ENCODE measurements around the gene GLYATL1.

The GLYATL1 gene

GRCh38 chr11:58939277-58939676 is at the start of gene GLYATL1:
Gene GLYATL1 (plus strand): TSS chr11:58939488. CDS start chr11:58947088, 7,600 bp downstream.
- DNase-seq: no peak

- DNase-seq: no peak
Measured at GRCh38 chr11:58893899-58894298, 45.4 kb upstream of the GLYATL1 start.

GRCh38 chr11:58898106-58898505 is 41.2 kb upstream of the GLYATL1 start:
- no peak for DNase-seq

- DNase-seq: peak; percentile 86
Measured at GRCh38 chr11:58900479-58901420, 38.5 kb upstream of the GLYATL1 start.

GRCh38 chr11:58902881-58903280 is 36.4 kb upstream of the GLYATL1 start:
- no peak for DNase-seq

- peak; percentile 78 for DNase-seq
Measured at GRCh38 chr11:58905011-58905720, 34.1 kb upstream of the GLYATL1 start.

- peak; percentile 94 for DNase-seq
Measured at GRCh38 chr11:58905721-58906547, 33.4 kb upstream of the GLYATL1 start.

GRCh38 chr11:58907780-58908179 is 31.5 kb upstream of the GLYATL1 start:
- DNase-seq: no peak

- DNase-seq: no peak
Measured at GRCh38 chr11:58912124-58912523, 27.2 kb upstream of the GLYATL1 start.

GRCh38 chr11:58913685-58914084 is 25.6 kb upstream of the GLYATL1 start:
- DNase-seq: no peak

- no peak for DNase-seq
Measured at GRCh38 chr11:58914821-58915543, 24.3 kb upstream of the GLYATL1 start.

GRCh38 chr11:58916637-58917036 is 22.7 kb upstream of the GLYATL1 start:
- no peak for DNase-seq

- DNase-seq: no peak
Measured at GRCh38 chr11:58917159-58917783, 22.0 kb upstream of the GLYATL1 start.

- DNase-seq: no peak
Measured at GRCh38 chr11:58919561-58919960, 19.7 kb upstream of the GLYATL1 start.

- DNase-seq: peak; percentile 25
Measured at GRCh38 chr11:58919980-58920379, 19.3 kb upstream of the GLYATL1 start.

- DNase-seq: no peak
Measured at GRCh38 chr11:58921778-58922390, 17.4 kb upstream of the GLYATL1 start.

- peak; percentile 8 for DNase-seq
Measured at GRCh38 chr11:58922479-58922878, 16.8 kb upstream of the GLYATL1 start.

- peak; percentile 63 for DNase-seq
Measured at GRCh38 chr11:58923300-58923788, 15.9 kb upstream of the GLYATL1 start.

GRCh38 chr11:58924230-58924629 is 15.1 kb upstream of the GLYATL1 start:
- DNase-seq: peak; percentile 80

- DNase-seq: peak; percentile 87
Measured at GRCh38 chr11:58926251-58926650, 13.0 kb upstream of the GLYATL1 start.

GRCh38 chr11:58926695-58927094 is 12.6 kb upstream of the GLYATL1 start:
- DNase-seq: no peak
